ENCODE results near the gene TRMT1.
A peak's percentile ranks its signal among the peaks of the same experiment; 100 is the strongest.

- no peak; a peak in 1 of 3 replicates for TF ChIP-seq POLR2A (IDR thresholded peaks at IDR 0.05; ENCODE audit: control extremely low read depth in 1 of 2, low read depth in 2 of 2, low read length in 2 of 2)
- no peak for TF ChIP-seq CTCF (IDR thresholded peaks at IDR 0.05; ENCODE audit: control extremely low read depth in 1 of 3, insufficient read depth in 1 of 3, low read depth in 1 of 3, low read length in 3 of 3)
- peak; percentile 70 for TF ChIP-seq POLR2AphosphoS5 (IDR thresholded peaks at IDR 0.05; ENCODE audit: low read depth, low read length)
- TF ChIP-seq SRF (IDR thresholded peaks at IDR 0.05; ENCODE audit: low read depth, low read length) = no peak
- TF ChIP-seq EZH2 (IDR thresholded peaks at IDR 0.05; ENCODE audit: low read depth, low read length, severe bottlenecking) = no peak
- TF ChIP-seq MAX (IDR thresholded peaks at IDR 0.05) = no peak
- TF ChIP-seq SP1 (IDR thresholded peaks at IDR 0.05; ENCODE audit: low read depth, low read length) = no peak
- TF ChIP-seq CBX5 (IDR thresholded peaks at IDR 0.05; ENCODE audit: low read depth, low read length) = no peak
- TF ChIP-seq YY1 (IDR thresholded peaks at IDR 0.05; ENCODE audit: low read depth, low read length) = no peak
- TF ChIP-seq TAF1 (IDR thresholded peaks at IDR 0.05; ENCODE audit: low read depth, low read length) = no peak; the same call in 1 of the 2 replicates
- no peak for TF ChIP-seq NRF1 (IDR thresholded peaks at IDR 0.05; ENCODE audit: low read depth, low read length)
- no peak for TF ChIP-seq ASH2L (IDR thresholded peaks at IDR 0.05; ENCODE audit: low read length)
- TF ChIP-seq HDAC2 (IDR thresholded peaks at IDR 0.05; ENCODE audit: borderline replicate concordance in 1 of 2, low read depth in 2 of 2, low read length in 2 of 2) = no peak
- no peak for TF ChIP-seq HDAC6 (IDR thresholded peaks at IDR 0.05; ENCODE audit: low read depth, low read length)
Observed at GRCh38 chr19:13154241-13154778, 37.8 kb upstream of the TRMT1 start.

Measured in H1 (cell line).